ENCODE results near the gene FNBP1L. TPM values are rescaled to one million over a fixed set of nuclear protein-coding genes. Genes with fewer than 3 reads are reported as not detected.

The FNBP1L gene
- total RNA-seq, 4 donors from 2014 or later = 6.1 to 24.7 (median 14.7) TPM

DNA sequence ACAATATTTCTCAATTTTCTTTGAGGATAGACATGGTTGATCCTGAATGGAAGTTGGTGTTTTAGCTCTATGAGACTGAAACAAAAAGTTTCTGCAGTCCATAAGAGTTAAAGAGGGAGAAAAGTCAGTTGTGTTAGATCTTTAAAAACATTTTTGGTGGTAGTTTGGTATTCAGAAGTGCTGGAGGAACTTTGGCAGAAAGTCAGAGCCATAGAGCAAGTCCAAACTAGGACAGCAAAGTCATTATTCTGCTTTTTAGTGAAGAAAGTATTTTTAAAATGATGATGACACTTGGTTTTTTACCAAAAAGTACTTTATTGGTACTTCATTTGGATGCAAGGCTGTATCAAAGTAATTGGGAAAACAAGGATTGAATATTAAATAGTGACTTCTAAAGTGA is 41.8 kb downstream of the FNBP1L start:
- Histone ChIP-seq H3K4me3 (no peak overlapping the region), H3K27me3 (no peaks in the 10 kb centered on the region), H3K4me1 (no peaks in the 10 kb centered on the region), H3K9me3 (no peaks in the 10 kb centered on the region), H3K36me3 (no peaks in the 10 kb centered on the region), H3K27ac (no peak overlapping the region)
- TF ChIP-seq EP300 (IDR thresholded peaks at IDR 0.05) (no peak), POLR2A (IDR thresholded peaks at IDR 0.05) (no peak), POLR2AphosphoS5 (IDR thresholded peaks at IDR 0.05) (no peak), CTCF (IDR thresholded peaks at IDR 0.05) (no peak)
- ATAC-seq = no peak

DNA sequence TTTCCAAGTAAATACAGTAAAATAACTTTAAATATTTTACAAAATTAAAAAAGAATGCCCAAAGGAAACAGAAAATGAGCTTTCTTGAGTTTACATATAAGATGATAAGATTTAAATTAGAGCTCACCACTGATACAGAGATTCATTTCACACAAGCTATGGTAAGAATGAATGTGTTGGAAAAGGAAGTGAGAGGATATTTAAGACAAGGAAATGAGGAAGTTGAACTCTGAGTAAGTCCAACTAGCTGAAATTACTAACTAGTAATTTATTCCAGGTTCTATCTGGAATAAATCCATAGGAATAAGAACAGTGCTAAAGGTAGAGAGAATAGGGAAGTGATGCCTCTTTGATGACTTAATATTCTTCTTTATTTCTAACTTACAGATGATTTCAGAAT is 42.4 kb downstream of the FNBP1L start:
- TF ChIP-seq POLR2A (IDR thresholded peaks at IDR 0.05) = no peak
- TF ChIP-seq POLR2AphosphoS5 (IDR thresholded peaks at IDR 0.05) = no peak
- no peak for TF ChIP-seq CTCF (IDR thresholded peaks at IDR 0.05)
- TF ChIP-seq EP300 (IDR thresholded peaks at IDR 0.05) = no peak
- Histone ChIP-seq H3K27me3 (no peaks in the 10 kb centered on the region), H3K4me3 (no peak overlapping the region), H3K4me1 (no peaks in the 10 kb centered on the region), H3K36me3 (no peaks in the 10 kb centered on the region), H3K9me3 (no peaks in the 10 kb centered on the region), H3K27ac (no peak overlapping the region)
- ATAC-seq = no peak

GRCh38 chr1:93495911-93496310 is 48.0 kb downstream of the FNBP1L start:
- WGBS, 2 donors (ENCODE audit: low coverage in 1 of 2) = 88 to 92% methylated on average over 1 of the region's 1 CpG
- no peaks in the 10 kb centered on the region for H3K4me1 ChIP-seq
- H3K9me3 ChIP-seq = no peaks in the 10 kb centered on the region
- H3K27me3 ChIP-seq = no peaks in the 10 kb centered on the region
- H3K36me3 ChIP-seq = no peaks in the 10 kb centered on the region
- TF ChIP-seq POLR2A (IDR thresholded peaks at IDR 0.05) (no peak), POLR2AphosphoS5 (IDR thresholded peaks at IDR 0.05) (no peak), CTCF (IDR thresholded peaks at IDR 0.05) (no peak), EP300 (IDR thresholded peaks at IDR 0.05) (no peak)
- no peak overlapping the region for H3K27ac ChIP-seq
- H3K4me3 ChIP-seq = no peak overlapping the region
- ATAC-seq = no peak

GRCh38 chr1:93496520-93496919 is 48.6 kb downstream of the FNBP1L start:
- no peaks in the 10 kb centered on the region for H3K4me1 ChIP-seq
- no peak for ATAC-seq
- H3K4me3 ChIP-seq = no peak overlapping the region
- no peak overlapping the region for H3K27ac ChIP-seq
- TF ChIP-seq POLR2AphosphoS5 (IDR thresholded peaks at IDR 0.05) = no peak
- no peak for TF ChIP-seq EP300 (IDR thresholded peaks at IDR 0.05)
- no peak for TF ChIP-seq POLR2A (IDR thresholded peaks at IDR 0.05)
- no peak for TF ChIP-seq CTCF (IDR thresholded peaks at IDR 0.05)
- H3K27me3 ChIP-seq = no peaks in the 10 kb centered on the region
- no peaks in the 10 kb centered on the region for H3K36me3 ChIP-seq
- 83% methylated on average over 2 of the region's 4 CpGs; no CpG with 5 or more reads in 1 of the 2 donors for WGBS, 2 donors (ENCODE audit: low coverage in 1 of 2)
- no peaks in the 10 kb centered on the region for H3K9me3 ChIP-seq

DNA sequence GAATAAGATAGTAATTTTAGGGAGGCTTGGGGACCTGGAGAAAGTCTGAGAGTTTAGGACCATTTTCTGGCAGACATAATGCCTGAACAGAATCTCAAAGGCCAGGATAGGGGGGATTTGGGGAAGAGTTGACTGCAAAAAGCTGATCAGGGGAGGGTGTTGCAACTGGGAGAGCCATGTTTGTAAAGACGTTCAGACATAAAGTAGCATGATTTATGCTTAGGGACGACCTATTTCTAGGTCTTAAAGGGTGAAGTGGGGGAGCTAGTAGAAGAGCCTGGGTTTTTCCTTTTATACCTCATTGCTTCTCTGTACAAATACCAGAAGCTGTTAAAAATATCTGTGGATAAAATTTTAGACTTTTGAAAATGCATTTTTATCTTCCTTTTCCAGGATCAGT is 51.2 kb downstream of the FNBP1L start:
- WGBS, 2 donors (ENCODE audit: low coverage in 1 of 2) = 27 to 62% methylated on average over 2 of the region's 2 CpGs
- ATAC-seq = no peak
- H3K4me1 ChIP-seq = no peaks in the 10 kb centered on the region
- no peaks in the 10 kb centered on the region for H3K9me3 ChIP-seq
- no peaks in the 10 kb centered on the region for H3K36me3 ChIP-seq
- TF ChIP-seq POLR2A (IDR thresholded peaks at IDR 0.05) (no peak), CTCF (IDR thresholded peaks at IDR 0.05) (no peak), POLR2AphosphoS5 (IDR thresholded peaks at IDR 0.05) (no peak), EP300 (IDR thresholded peaks at IDR 0.05) (no peak)
- H3K4me3 ChIP-seq = no peak overlapping the region
- H3K27ac ChIP-seq = no peak overlapping the region
- H3K27me3 ChIP-seq = no peaks in the 10 kb centered on the region
